ENCODE measurements around the gene SOCS1. TPM values are rescaled to one million over a fixed set of nuclear protein-coding genes. Genes with fewer than 3 reads are reported as not detected.

The SOCS1 gene
- total and polyA plus RNA-seq, 12 donors: 0.53 to 11.9 (median 5.1) TPM

DNA sequence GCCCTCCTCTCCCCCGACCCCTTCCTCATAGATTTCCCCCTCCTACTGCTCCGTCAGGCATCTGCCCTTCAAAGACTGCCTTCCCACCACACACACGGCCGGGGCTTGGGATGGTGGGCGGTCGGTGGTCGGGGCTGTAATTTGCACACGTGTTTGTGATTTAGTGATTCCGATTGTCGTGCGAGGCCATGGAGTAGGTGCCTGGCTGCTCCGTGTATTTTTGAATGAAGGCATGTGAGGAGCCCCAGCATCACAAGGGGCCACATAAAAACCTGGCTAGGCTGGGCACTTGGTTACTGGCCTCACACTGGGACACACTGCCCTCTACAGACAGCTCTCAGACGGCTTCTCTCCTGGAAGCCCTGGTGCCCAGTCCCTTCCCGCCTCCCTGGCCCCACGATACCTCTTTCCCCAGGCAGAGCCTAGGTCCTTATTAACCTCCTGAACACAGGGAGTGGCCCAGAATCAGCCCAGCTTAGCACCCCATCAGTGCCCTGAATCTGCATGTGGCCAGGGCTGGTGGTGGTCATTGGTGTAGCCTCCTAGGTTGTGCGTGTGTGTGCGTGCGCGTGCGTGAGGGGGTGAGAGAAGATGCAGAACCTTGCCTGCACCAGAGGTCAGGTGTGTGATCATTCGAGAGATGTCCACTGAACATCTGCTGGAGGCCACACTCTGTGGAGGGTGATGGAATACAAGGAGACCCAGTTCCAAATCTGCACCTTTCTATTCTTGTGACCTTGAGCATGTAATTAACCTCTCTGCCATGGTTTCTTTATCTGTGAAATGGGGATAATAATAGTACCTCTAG, 1.3 kb upstream of the SOCS1 start:
- H3K27ac ChIP-seq: peak overlapping the region; percentile 85 to 98 (median 96)
- intact Hi-C loops (cut with DNase I): loop anchor here (2.0 to 10.0 kb wide), 4 partner anchors 97 to 290 kb away; no protein-coding TSS in a partner anchor
- DNase-seq: peak; percentile 80 to 93 (median 86)

DNA sequence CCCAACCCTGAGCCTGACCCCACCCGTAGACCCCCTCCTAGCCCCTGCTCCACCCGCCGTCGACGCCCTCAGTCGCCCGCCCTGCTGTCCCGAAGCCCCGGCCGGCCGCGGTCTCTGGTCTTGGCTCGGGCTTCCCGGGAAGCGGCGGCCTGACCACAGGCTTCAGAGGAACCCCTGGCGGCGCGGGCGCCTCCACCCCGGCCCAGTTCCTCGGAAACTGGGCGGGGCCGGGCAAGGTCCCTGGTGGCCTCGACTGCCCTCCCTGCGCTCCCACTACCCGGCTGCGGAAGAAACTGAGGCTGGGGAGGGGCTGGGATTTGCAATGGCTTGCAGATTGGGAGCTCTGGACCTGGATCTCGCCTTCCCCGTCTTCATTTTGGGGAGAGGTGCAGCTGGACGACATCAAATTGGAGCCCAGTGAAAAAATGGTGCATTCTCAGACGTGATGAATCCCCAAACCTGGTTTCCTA, 692 bp upstream of the SOCS1 start:
- H3K9me3 ChIP-seq (replicated peaks in 1 of 3): no peaks in the 10 kb centered on the region

More for the DNA sequence above, 1.3 kb upstream of the SOCS1 start:
- Histone ChIP-seq H3K36me3 (replicated peaks in 1 of 2) (no peaks in the 10 kb centered on the region), H3K4me1 (replicated peaks in 1 of 2) (peaks cover 0 to 38% of the 10 kb centered on the region in 2 donors), H3K27me3 (no peaks in the 10 kb centered on the region), H3K9me3 (replicated peaks in 1 of 3) (no peaks in the 10 kb centered on the region), H3K4me3 (peak overlapping the region in 1 of 4 donors; percentile 93)
- peak in 1 of 2 donors; percentile 17 for TF ChIP-seq POLR2A (IDR thresholded peaks at IDR 0.05)
- TF ChIP-seq, protein P1, sequence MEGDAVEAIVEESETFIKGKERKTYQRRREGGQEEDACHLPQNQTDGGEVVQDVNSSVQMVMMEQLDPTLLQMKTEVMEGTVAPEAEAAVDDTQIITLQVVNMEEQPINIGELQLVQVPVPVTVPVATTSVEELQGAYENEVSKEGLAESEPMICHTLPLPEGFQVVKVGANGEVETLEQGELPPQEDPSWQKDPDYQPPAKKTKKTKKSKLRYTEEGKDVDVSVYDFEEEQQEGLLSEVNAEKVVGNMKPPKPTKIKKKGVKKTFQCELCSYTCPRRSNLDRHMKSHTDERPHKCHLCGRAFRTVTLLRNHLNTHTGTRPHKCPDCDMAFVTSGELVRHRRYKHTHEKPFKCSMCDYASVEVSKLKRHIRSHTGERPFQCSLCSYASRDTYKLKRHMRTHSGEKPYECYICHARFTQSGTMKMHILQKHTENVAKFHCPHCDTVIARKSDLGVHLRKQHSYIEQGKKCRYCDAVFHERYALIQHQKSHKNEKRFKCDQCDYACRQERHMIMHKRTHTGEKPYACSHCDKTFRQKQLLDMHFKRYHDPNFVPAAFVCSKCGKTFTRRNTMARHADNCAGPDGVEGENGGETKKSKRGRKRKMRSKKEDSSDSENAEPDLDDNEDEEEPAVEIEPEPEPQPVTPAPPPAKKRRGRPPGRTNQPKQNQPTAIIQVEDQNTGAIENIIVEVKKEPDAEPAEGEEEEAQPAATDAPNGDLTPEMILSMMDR (IDR thresholded peaks at IDR 0.05): peak; percentile 52 to 79 (median 73)
- 19 to 32% (median 22%) methylated on average over 17 to 21 of the region's 21 CpGs for WGBS, 4 donors

DNA sequence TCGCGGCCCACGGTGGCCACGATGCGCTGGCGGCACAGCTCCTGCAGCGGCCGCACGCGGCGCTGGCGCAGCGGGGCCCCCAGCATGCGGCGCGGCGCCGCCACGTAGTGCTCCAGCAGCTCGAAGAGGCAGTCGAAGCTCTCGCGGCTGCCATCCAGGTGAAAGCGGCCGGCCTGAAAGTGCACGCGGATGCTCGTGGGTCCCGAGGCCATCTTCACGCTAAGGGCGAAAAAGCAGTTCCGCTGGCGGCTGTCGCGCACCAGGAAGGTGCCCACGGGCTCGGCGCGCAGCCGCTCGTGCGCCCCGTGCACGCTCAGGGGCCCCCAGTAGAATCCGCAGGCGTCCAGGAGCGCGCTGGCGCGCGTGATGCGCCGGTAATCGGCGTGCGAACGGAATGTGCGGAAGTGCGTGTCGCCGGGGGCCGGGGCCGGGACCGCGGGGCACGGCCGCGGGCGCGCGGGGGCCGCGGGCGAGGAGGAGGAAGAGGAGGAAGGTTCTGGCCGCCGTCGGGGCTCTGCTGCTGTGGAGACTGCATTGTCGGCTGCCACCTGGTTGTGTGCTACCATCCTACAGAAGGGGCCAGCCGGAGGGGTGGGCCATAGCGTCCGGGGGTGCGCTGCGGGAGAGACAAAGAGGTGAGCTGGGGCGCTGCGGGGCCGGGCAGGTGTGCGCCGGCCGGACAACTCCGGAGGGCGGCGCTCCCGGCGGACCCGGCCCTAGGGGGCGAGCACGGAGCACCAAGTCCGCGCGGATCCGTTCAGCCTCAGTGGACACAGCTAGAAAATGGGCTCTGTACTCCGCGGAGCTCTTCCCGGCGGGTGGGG, 879 bp downstream of the SOCS1 start:
- peak overlapping the region in 3 of 5 donors; percentile 96 to 98 (median 97) for H3K27ac ChIP-seq
- no peaks in the 10 kb centered on the region for H3K9me3 ChIP-seq (replicated peaks in 1 of 3)
- H3K4me3 ChIP-seq: peak overlapping the region; percentile 17 to 93 (median 50)
- no peak for TF ChIP-seq POLR2A (IDR thresholded peaks at IDR 0.05)
- TF ChIP-seq, protein P1 (IDR thresholded peaks at IDR 0.05): peak in 2 of 6 experiments; percentile 9 to 22
- DNase-seq: peak; percentile 41 to 69 (median 49)
- intact Hi-C loops (cut with DNase I): loop anchor here (5.0 to 10.0 kb wide), 3 partner anchors 100 to 288 kb away; no protein-coding TSS in a partner anchor
- 1 to 3% (median 2%) methylated on average over 31 to 105 of the region's 105 CpGs; no CpG with 5 or more reads in 1 of the 4 donors for WGBS, 4 donors
- H3K36me3 ChIP-seq (replicated peaks in 1 of 2): no peaks in the 10 kb centered on the region
- H3K27me3 ChIP-seq: no peaks in the 10 kb centered on the region
- H3K4me1 ChIP-seq (replicated peaks in 1 of 2): peaks cover 0 to 38% of the 10 kb centered on the region in 2 donors

More for the DNA sequence above, 692 bp upstream of the SOCS1 start:
- Histone ChIP-seq H3K27me3 (no peaks in the 10 kb centered on the region), H3K4me3 (peak overlapping the region; percentile 39 to 93 (median 60)), H3K27ac (peak overlapping the region; percentile 85 to 98 (median 96)), H3K36me3 (replicated peaks in 1 of 2) (no peaks in the 10 kb centered on the region), H3K4me1 (replicated peaks in 1 of 2) (peaks cover 0 to 38% of the 10 kb centered on the region in 2 donors)
- intact Hi-C loops (cut with DNase I): loop anchor here (2.0 to 10.0 kb wide), 4 partner anchors 98 to 289 kb away; no protein-coding TSS in a partner anchor
- WGBS, 4 donors: 0% methylated on average over 4 to 32 of the region's 32 CpGs
- DNase-seq: peak in 5 of 7 donors; percentile 63 to 71 (median 69)
- TF ChIP-seq, protein P1 (IDR thresholded peaks at IDR 0.05): no peak
- TF ChIP-seq POLR2A (IDR thresholded peaks at IDR 0.05): no peak

Measured in adrenal gland (tissue), 12 donors.